ENCODE measurements around the gene MMP8.

DNA sequence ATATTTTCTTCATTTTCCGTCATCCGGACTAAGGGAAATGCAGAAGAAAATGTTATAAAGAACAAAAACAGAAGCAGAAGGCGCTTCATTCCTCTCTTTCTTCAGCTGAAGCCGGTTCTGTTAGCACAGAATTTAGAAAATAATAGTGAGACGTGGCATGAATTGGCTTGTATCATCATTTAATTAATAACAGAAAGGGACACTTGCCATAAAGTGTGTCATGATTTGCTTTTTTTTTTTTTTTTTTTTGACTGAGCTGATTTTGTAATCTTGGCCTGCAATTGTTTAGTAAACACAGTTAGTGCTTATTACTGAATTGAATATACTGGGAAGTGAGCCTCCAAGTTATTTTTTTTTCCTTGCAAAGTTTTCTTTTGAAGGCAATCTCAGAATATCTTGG, 19.1 kb downstream of the MMP8 start, which contains the start of gene MMP27:
- no peak for TF ChIP-seq POLR2AphosphoS5 (IDR thresholded peaks at IDR 0.05; ENCODE audit: low read depth, low read length)
- no peak for TF ChIP-seq TAF1 (IDR thresholded peaks at IDR 0.05; ENCODE audit: borderline replicate concordance, low read depth, low read length)
- no peak for TF ChIP-seq POLR2A (IDR thresholded peaks at IDR 0.05; ENCODE audit: low read depth, low read length)

Measured in GM12892 (cell line).